A549 (cell line): ENCODE data around the gene PCDHB3. TPM values are rescaled to one million over a fixed set of nuclear protein-coding genes. Genes with fewer than 3 reads are reported as not detected.
"Not testable (repeated sequence)": the region's sequence is repeated elsewhere in the genome, so short reads cannot be mapped to it uniquely, and the experiment has no call there.

ENCODE experiments used
- ATAC-seq, 2 experiments: fragments of 200-7000 bp in 1 of 2; fragments of >200 bp in 1 of 2; cut with Nextera tagmentation in 1 of 2; cut with Tn5 transposase in 1 of 2; 3 replicates each; pipeline versions ENCODE4 v1.8.0 to v1.9.1; 2018 to 2020; ENCODE audit warnings: mild to moderate bottlenecking in 1 of 2, moderate library complexity in 1 of 2
- CTCF ChIA-PET: fragments of 300-600 bp; sonication (Branson Sonifier 250); formaldehyde crosslinking; extraction: SDS; loops from one replicate; lab custom pipeline; 2021; ENCODE audit warnings: antibody characterized with exemption, inconsistent platforms; lab: Yijun Ruan, JAX
- POLR2A ChIA-PET: fragments of 350-600 bp; formaldehyde crosslinking; extraction: SDS; loops from one replicate; lab custom pipeline; 2021; ENCODE audit warnings: antibody characterized with exemption, inconsistent platforms; lab: Yijun Ruan, JAX
- DNase-seq, 2 experiments: peaks; one replicate each; pipeline versions ENCODE4 v3.0.0 to v3.0.0-alpha.2; 2011 to 2016; ENCODE audit warnings: low read depth in 1 of 2, low spot score in 1 of 2
- FAIRE-seq: peaks from 2 replicates; lab custom pipeline; 2011; peaks lifted over from hg19 to GRCh38; lab: Jason Lieb, UNC
- H3K27ac ChIP-seq, 2 experiments: fragments of >200 bp; sonication (Bioruptor Twin); formaldehyde crosslinking; 3 replicates each; pipeline ENCODE4 v1.5.1; 2016 to 2017
- H3K4me1 ChIP-seq: fragments of >200 bp; sonication (Bioruptor Twin); formaldehyde crosslinking; 3 replicates; pipeline ENCODE4 v1.6.1; 2016
- H3K4me2 ChIP-seq: fragments of >200 bp; sonication (Bioruptor Twin); formaldehyde crosslinking; 3 replicates; pipeline ENCODE4 v1.6.1; 2016
- H3K4me3 ChIP-seq: fragments of >200 bp; sonication (Bioruptor Twin); formaldehyde crosslinking; 3 replicates; pipeline ENCODE4 v1.5.1; 2016
- H3K9me3 ChIP-seq: fragments of >200 bp; sonication (Bioruptor Twin); formaldehyde crosslinking; 3 replicates; pipeline ENCODE4 v1.6.1; 2016
- CEBPB ChIP-seq, 2 experiments: fragments of >200 bp in 1 of 2; sonication (Bioruptor Twin) in 1 of 2; formaldehyde crosslinking in 1 of 2; IDR thresholded peaks; 2 replicates each; pipeline ENCODE4 v1.6.1; 2012 to 2016
- CTCF ChIP-seq: fragments of >200 bp; sonication (Bioruptor Twin); formaldehyde crosslinking; IDR thresholded peaks from 3 replicates; pipeline ENCODE4 v1.5.1; 2016
- ELK1 ChIP-seq: fragments of 150-350 bp; IDR thresholded peaks from 2 replicates; pipeline ENCODE4 v1.6.1; 2014; ENCODE audit warnings: low read depth, mild to moderate bottlenecking, low read length
- EP300 ChIP-seq, 2 experiments: fragments of >200 bp; sonication (Bioruptor Twin); formaldehyde crosslinking; IDR thresholded peaks; 2 replicates in 1 of 2; 3 replicates in 1 of 2; pipeline ENCODE4 v1.6.1; 2016 to 2017
- ESRRA ChIP-seq: fragments of 150-350 bp; IDR thresholded peaks from 2 replicates; pipeline ENCODE4 v1.6.1; 2014; ENCODE audit warnings: mild to moderate bottlenecking, low read length, borderline replicate concordance
- GATA3 ChIP-seq: IDR thresholded peaks from 2 replicates; pipeline ENCODE4 v1.6.1; 2012; ENCODE audit warnings: borderline replicate concordance
- HDAC2 ChIP-seq: fragments of 200-600 bp; sonication (generic); IDR thresholded peaks from 2 replicates; pipeline ENCODE4 v1.6.1; 2016
- HEYL ChIP-seq: fragments of 250-450 bp; sonication (Bioruptor Pico); IDR thresholded peaks from 2 replicates; pipeline ENCODE4 v1.8.0; 2021; ENCODE audit warnings: mild to moderate bottlenecking, moderate library complexity
- HOXA7 ChIP-seq: fragments of 250-450 bp; sonication (Bioruptor Pico); IDR thresholded peaks from 2 replicates; pipeline ENCODE4 v1.5.0; 2020; ENCODE audit warnings: mild to moderate bottlenecking, moderate library complexity
- KDM5A ChIP-seq: fragments of 200-600 bp; sonication (generic); IDR thresholded peaks from 2 replicates; pipeline ENCODE4 v1.6.1; 2016; ENCODE audit warnings: antibody characterized with exemption, mild to moderate bottlenecking
- MAX ChIP-seq: IDR thresholded peaks from 2 replicates; pipeline ENCODE4 v1.6.1; 2012
- MAZ ChIP-seq: fragments of 150-350 bp; IDR thresholded peaks from 2 replicates; pipeline ENCODE4 v1.6.1; 2014; ENCODE audit warnings: antibody characterized with exemption, low read depth, low read length, borderline replicate concordance
- NR3C1 ChIP-seq: fragments of >200 bp; sonication (Bioruptor Twin); formaldehyde crosslinking; IDR thresholded peaks from 3 replicates; pipeline ENCODE4 v1.6.1; 2017
- PBX3 ChIP-seq: IDR thresholded peaks from 2 replicates; pipeline ENCODE4 v1.6.1; 2012
- POLR2A ChIP-seq: IDR thresholded peaks from 2 replicates; pipeline ENCODE4 v1.6.1; 2012; ENCODE audit warnings: mild to moderate bottlenecking, low read length
- POLR2AphosphoS2 ChIP-seq: conservative IDR thresholded peaks from 2 replicates; pipeline ENCODE4 v1.6.1; 2012; ENCODE audit warnings: low read length, improper control_type of control experiment, inconsistent platforms
- RCOR1 ChIP-seq: fragments of 150-350 bp; IDR thresholded peaks from 2 replicates; pipeline ENCODE4 v1.6.1; 2014; ENCODE audit warnings: antibody characterized with exemption, low read length, low read depth
- REST ChIP-seq: fragments of 200-600 bp; sonication (generic); IDR thresholded peaks from 2 replicates; pipeline ENCODE4 v1.6.1; 2016; ENCODE audit warnings: antibody characterized with exemption, mild to moderate bottlenecking, moderate library complexity
- TP53 ChIP-seq: fragments of 250-450 bp; sonication (Bioruptor Pico); IDR thresholded peaks from 2 replicates; pipeline ENCODE4 v1.5.0; 2021; ENCODE audit warnings: mild to moderate bottlenecking, moderate library complexity
- ZFP36 ChIP-seq: fragments of 450-650 bp; IDR thresholded peaks from 2 replicates; pipeline ENCODE4 v1.6.1; 2014; ENCODE audit warnings: borderline replicate concordance; ENCODE audit not compliant: partially characterized antibody
- WGBS: methylation state at CpG from one replicate; pipeline ENCODE4 v1.1.6; 2017; ENCODE audit errors: missing lambda C conversion rate; 5-methylcytosine and 5-hydroxymethylcytosine counted together
- polyA plus RNA-seq, 4 experiments: library from polyadenylated mRNA; depleted of rRNA in 3 of 4; stranded (reverse); fragments of >200 nt; fragmentation: RNase III in 1 of 4; extraction: RNeasy Plus Mini Kit Qiagen cat#74134 plus additional on column Dnase treatment in 1 of 4; gene quantifications; 2 replicates in 3 of 4; 3 replicates in 1 of 4; pipeline ENCODE4 v1.2.3, GENCODE V29; 2011 to 2017

The PCDHB3 gene
- polyA plus RNA-seq, 2 of the 4 experiments (the other 2 are of a cell fraction): 0.06 to 0.10 TPM

- FAIRE-seq (no peak), DNase-seq (no peak), ATAC-seq (peak; percentile 50 to 70; a peak in 4 of 6 replicates)
- H3K4me2 ChIP-seq: peak overlapping the region; percentile 78
- peaks cover 7% of the 10 kb centered on the region; the same call in 2 of the 3 replicates for H3K9me3 ChIP-seq
- POLR2A ChIA-PET: no interaction called here
- 23% methylated on average over 24 of the region's 33 CpGs for WGBS
- TF ChIP-seq HDAC2 (no peak), MAZ (no peak), EP300 (IDR thresholded peaks at IDR 0.05) (no peak), NR3C1 (no peak), REST (no peak), TP53 (CRISPR knock-in tag) (no peak), HOXA7 (CRISPR knock-in tag) (no peak), ZFP36 (no peak), ESRRA (no peak), CEBPB (IDR thresholded peaks at IDR 0.05) (no peak), RCOR1 (no peak), MAX (no peak)
- CTCF ChIA-PET: interaction anchor here (0.6 to 1.8 kb wide), 20 partner anchors 8 to 417 kb away, joined by 3 to 8 read pairs (median 3); partner anchors contain the start of genes PCDHB12, PCDHB2, PCDHB5 and PCDHB8
- H3K4me3 ChIP-seq: peak overlapping the region; percentile 42
- no peaks in the 10 kb centered on the region for H3K4me1 ChIP-seq
- no peak overlapping the region for H3K27ac ChIP-seq
These were observed 50.1 kb downstream of the PCDHB3 start for GRCh38 chr5:141150224-141150992.

GRCh38 chr5:141150993-141151325 lies 50.7 kb downstream of the PCDHB3 start:
- no peak for ATAC-seq
- no peaks in the 10 kb centered on the region for H3K4me1 ChIP-seq
- 57% methylated on average over 13 of the region's 13 CpGs for WGBS
- peaks cover 12% of the 10 kb centered on the region for H3K9me3 ChIP-seq
- FAIRE-seq: no peak
- TF ChIP-seq KDM5A: no peak
- TF ChIP-seq HEYL (CRISPR knock-in tag): no peak
- no peak for TF ChIP-seq CTCF
- TF ChIP-seq POLR2A: no peak
- no peak for TF ChIP-seq POLR2AphosphoS2
- no peak for TF ChIP-seq ELK1
- no peak for TF ChIP-seq PBX3
- no peak for TF ChIP-seq GATA3
- H3K27ac ChIP-seq: no peak overlapping the region
- ChIA-PET POLR2A (no interaction called here), CTCF (interaction anchor here (0.7 to 1.8 kb wide), 10 partner anchors 8 to 416 kb away, joined by 3 to 8 read pairs (median 4); partner anchors contain the start of genes PCDHB2, PCDHB5 and PCDHB8)
- no peak overlapping the region; the same call in 2 of the 3 replicates for H3K4me3 ChIP-seq
- H3K4me2 ChIP-seq: peak overlapping the region; percentile 78
- DNase-seq: no peak

GRCh38 chr5:141151632-141152031 lies 51.4 kb downstream of the PCDHB3 start:
- POLR2A ChIA-PET, H3K27ac ChIP-seq, H3K4me1 ChIP-seq, H3K4me3 ChIP-seq, CTCF ChIA-PET, H3K4me2 ChIP-seq, DNase-seq, ATAC-seq, FAIRE-seq: not testable (repeated sequence)
- WGBS: 84% methylated on average over 25 of the region's 41 CpGs
- peaks cover 15% of the 10 kb centered on the region for H3K9me3 ChIP-seq

GRCh38 chr5:141152096-141152495 lies 51.8 kb downstream of the PCDHB3 start:
- FAIRE-seq, H3K4me3 ChIP-seq, H3K4me1 ChIP-seq, CTCF ChIA-PET, POLR2A ChIA-PET, DNase-seq, H3K27ac ChIP-seq, H3K4me2 ChIP-seq, ATAC-seq: not testable (repeated sequence)
- H3K9me3 ChIP-seq: peaks cover 15% of the 10 kb centered on the region
- WGBS: 84% methylated on average over 17 of the region's 36 CpGs
